Neutrophil (primary cell): ENCODE data around the gene KCNQ1.

ENCODE experiments used
- H3K27ac ChIP-seq: fragments of 200-600 bp; sonication (generic); 2 replicates; pipeline ENCODE4 v1.5.1; 2016; ENCODE audit warnings: mild to moderate bottlenecking, moderate library complexity
- H3K27me3 ChIP-seq: fragments of 200-600 bp; sonication (generic); 2 replicates; pipeline ENCODE4 v1.6.0; 2016; ENCODE audit warnings: mild to moderate bottlenecking
- H3K36me3 ChIP-seq: fragments of 200-600 bp; sonication (generic); 2 replicates; pipeline ENCODE4 v1.5.1; 2017
- H3K4me1 ChIP-seq, 2 experiments: fragments of 200-600 bp in 1 of 2; sonication (generic) in 1 of 2; 1 replicate in 1 of 2; 2 replicates in 1 of 2; pipeline versions ENCODE4 v1.5.1 to v1.6.1; 2013 to 2016; ENCODE audit warnings: low read depth in 1 of 2, low read length in 1 of 2, mild to moderate bottlenecking in 1 of 2, moderate library complexity in 1 of 2; ENCODE audit not compliant: control insufficient read depth in 1 of 2, insufficient read depth in 1 of 2
- H3K4me3 ChIP-seq, 2 experiments: fragments of 200-600 bp in 1 of 2; sonication (generic) in 1 of 2; 1 replicate in 1 of 2; 2 replicates in 1 of 2; pipeline ENCODE4 v1.5.1; 2013 to 2016; ENCODE audit warnings: low read depth in 1 of 2, low read length in 1 of 2, mild to moderate bottlenecking in 1 of 2, moderate library complexity in 1 of 2
- H3K9me3 ChIP-seq: fragments of 200-600 bp; sonication (generic); 2 replicates; pipeline ENCODE4 v1.5.1; 2016
- TF ChIP-seq, protein P1 (sequence below): fragments of 200-600 bp; sonication (generic); IDR thresholded peaks from 2 replicates; pipeline ENCODE4 v1.5.1; 2016; ENCODE audit warnings: antibody characterized with exemption

KCNQ1 gene

DNA sequence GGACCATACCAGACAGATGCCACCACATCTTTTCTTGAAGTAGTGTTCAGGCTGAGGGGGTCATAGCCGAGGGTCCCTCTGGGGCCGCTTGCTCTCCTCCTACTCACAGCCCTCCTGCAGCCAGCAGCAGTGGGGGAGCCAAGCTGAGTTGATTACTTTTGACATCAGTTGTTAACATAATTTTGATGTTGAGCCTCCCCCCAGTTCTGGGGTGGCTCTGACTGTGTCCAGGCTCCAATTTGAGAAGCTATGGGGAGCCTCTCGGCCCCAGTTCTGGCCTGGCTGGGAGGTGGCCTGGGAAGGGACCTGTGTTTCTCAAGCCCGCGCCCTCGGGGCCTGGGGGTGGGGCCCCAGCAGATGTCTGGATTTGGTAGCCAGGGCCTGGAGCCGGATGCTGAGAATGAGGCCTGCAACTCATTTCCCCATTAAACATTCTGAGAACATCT is 207.0 kb downstream of the KCNQ1 start:
- Histone ChIP-seq H3K27me3 (no peaks in the 10 kb centered on the region), H3K4me1 (no peaks in the 10 kb centered on the region), H3K27ac (no peak overlapping the region), H3K9me3 (peaks cover 8% of the 10 kb centered on the region), H3K36me3 (no peaks in the 10 kb centered on the region), H3K4me3 (no peak overlapping the region)
- TF ChIP-seq, protein P1, sequence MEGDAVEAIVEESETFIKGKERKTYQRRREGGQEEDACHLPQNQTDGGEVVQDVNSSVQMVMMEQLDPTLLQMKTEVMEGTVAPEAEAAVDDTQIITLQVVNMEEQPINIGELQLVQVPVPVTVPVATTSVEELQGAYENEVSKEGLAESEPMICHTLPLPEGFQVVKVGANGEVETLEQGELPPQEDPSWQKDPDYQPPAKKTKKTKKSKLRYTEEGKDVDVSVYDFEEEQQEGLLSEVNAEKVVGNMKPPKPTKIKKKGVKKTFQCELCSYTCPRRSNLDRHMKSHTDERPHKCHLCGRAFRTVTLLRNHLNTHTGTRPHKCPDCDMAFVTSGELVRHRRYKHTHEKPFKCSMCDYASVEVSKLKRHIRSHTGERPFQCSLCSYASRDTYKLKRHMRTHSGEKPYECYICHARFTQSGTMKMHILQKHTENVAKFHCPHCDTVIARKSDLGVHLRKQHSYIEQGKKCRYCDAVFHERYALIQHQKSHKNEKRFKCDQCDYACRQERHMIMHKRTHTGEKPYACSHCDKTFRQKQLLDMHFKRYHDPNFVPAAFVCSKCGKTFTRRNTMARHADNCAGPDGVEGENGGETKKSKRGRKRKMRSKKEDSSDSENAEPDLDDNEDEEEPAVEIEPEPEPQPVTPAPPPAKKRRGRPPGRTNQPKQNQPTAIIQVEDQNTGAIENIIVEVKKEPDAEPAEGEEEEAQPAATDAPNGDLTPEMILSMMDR, result no peak

DNA sequence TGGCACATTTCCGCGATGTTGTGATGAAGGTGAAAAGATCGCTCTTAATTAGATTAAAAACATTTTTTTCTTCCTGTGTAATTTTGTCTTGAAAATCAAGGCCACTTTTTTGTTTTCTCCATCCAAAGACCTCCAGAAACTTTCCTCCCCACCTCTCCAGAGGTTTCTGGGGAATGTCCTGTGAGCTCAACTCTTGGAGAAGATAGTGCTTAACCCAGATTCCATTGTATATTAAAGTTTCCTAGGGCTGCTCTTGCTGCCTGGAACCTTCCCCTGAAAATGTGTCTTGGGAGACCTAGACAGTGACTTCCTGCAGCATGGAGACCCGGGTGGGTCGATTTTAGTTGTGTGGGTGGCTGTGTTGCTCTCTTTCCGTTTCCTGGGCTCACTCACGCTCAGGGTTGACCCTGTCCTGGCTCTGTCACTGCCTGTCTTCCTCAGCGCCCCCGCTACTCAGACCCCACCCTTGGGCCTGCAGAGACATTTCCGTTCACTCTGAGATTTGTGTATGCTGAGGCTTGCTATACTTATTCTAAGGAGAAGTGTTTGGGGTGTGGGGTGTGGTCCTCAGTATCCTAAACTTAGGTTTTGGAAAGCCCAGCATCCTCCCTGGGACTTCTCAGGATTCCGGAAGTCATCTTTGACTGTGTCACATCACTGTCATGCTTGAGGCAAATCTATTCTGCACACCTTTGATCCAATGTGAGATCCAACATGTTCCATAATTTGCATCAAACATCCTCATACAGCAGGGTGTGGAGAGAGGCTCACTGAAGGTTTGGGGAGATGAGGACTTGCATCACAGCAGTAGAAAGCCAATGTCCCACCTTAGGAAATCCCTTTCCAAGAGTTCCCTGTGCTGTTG is 207.8 kb downstream of the KCNQ1 start:
- TF ChIP-seq, protein P1, result no peak

DNA sequence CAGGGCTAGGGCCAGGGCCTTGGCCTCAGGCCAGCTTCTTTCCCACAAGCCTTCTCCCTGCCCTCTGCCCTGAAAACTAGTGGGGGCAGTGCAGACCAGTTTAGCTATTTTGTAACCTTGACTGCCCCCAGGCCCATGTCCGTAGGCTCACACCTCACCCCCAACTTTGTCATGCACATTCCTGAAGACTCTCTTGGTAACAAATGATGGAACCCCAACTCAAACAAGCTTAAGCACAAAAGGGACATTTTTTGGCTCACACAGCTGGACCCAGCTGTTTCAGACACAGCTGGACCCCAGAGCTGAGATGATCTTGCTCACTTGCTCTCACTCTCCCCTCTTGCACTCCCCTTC is 208.4 kb downstream of the KCNQ1 start:
- peaks cover 8% of the 10 kb centered on the region for H3K9me3 ChIP-seq
- H3K27me3 ChIP-seq, result no peaks in the 10 kb centered on the region
- H3K27ac ChIP-seq, result no peak overlapping the region
- TF ChIP-seq, protein P1, result no peak
- H3K36me3 ChIP-seq, result no peaks in the 10 kb centered on the region
- H3K4me1 ChIP-seq, result no peaks in the 10 kb centered on the region
- H3K4me3 ChIP-seq, result no peak overlapping the region

More for the DNA sequence above, 207.8 kb downstream of the KCNQ1 start:
- Histone ChIP-seq H3K4me1 (no peaks in the 10 kb centered on the region), H3K4me3 (no peak overlapping the region), H3K9me3 (peaks cover 8% of the 10 kb centered on the region), H3K27ac (no peak overlapping the region), H3K36me3 (no peaks in the 10 kb centered on the region), H3K27me3 (no peaks in the 10 kb centered on the region)

DNA sequence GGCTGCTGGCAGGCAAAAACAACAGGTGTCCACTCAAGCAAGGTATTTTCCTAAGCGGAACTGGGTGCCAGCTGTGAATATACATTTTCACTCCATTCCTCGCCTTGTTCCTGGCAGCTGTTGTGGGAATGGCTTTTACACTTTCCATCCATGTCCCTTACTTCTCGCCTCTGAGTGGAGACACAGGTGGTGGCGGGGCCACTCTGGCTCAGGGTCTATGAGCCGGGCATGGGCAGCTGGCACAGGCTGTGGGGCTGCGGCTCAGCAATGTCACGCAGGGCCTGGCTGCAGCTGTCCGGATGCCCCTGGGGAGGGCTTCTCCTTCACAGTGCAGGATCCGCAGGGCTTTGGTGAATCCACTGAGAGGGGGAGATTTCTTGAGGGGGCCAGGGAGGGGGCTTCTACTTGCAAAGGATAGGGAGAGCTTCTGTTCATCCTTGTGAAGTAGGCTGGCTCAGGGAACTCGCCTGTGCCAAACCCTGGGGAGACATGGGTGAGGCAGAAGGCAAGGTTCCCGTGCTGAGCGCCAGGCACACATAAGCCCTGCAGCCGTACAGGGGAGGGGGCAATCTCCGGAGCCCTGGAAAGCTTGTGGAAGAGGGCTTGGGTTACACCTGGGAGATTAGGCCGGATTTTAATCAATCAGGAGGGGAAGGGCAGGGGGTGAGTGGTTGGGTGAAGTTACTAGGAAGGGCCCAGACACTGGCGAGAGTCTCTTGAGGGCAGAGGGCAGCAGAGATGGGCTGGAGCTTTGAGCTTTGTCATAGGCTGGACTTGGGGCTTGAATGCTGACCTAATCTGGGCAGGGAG is 209.3 kb downstream of the KCNQ1 start:
- H3K36me3 ChIP-seq, result no peaks in the 10 kb centered on the region
- no peaks in the 10 kb centered on the region for H3K4me1 ChIP-seq
- H3K9me3 ChIP-seq, result peaks cover 8% of the 10 kb centered on the region
- no peak overlapping the region for H3K27ac ChIP-seq
- TF ChIP-seq, protein P1, result no peak
- no peak overlapping the region for H3K4me3 ChIP-seq
- no peaks in the 10 kb centered on the region for H3K27me3 ChIP-seq

DNA sequence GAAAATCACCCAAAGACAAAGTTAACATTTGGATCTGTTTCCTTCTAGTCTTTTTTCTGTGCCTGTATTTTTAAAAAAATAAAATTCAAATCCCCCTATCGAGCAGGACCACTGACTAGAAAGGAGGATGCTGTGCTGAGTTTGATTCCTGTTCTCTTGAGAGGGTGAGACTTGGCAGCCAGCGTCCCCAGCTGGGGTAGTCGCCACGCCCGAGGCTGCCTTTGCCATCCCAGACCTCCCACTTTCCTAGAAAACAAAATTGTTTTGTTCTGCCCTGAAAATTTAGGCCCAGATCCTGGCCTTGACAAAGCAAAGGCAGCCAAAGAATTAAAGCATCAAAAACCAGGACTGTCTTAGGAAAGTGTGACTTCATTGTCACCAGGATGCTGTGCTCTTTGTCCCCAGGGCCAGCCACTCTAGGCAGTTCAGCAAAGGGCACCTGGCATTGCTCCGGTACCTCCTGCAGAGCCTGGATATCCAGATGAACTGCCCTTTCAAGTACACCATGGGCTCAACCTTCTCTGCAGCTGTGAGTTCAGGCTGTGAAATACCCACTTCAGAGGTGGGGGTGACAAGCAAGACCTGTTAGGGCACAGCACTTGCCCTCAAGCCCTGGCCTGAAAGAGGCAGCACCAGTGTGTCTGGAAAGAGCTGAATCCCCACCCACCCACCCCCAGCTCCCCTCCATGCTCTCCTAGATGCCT is 210.4 kb downstream of the KCNQ1 start:
- TF ChIP-seq, protein P1, result no peak
- Histone ChIP-seq H3K4me3 (no peak overlapping the region), H3K27ac (no peak overlapping the region), H3K9me3 (no peaks in the 10 kb centered on the region), H3K36me3 (no peaks in the 10 kb centered on the region), H3K27me3 (no peaks in the 10 kb centered on the region), H3K4me1 (no peaks in the 10 kb centered on the region)
